RWPE1 (cell line): ENCODE results near the gene TRIM10.

Source experiments
- CTCF ChIA-PET: fragments of 350-600 bp; sonication (Branson Sonifier 250); formaldehyde crosslinking; extraction: SDS; loops from one replicate; lab custom pipeline; 2021; lab: Yijun Ruan, JAX
- POLR2A ChIA-PET: fragments of 400-600 bp; formaldehyde crosslinking; extraction: SDS; loops from one replicate; lab custom pipeline; 2020; ENCODE audit warnings: antibody characterized with exemption; ENCODE audit not compliant: low non-redundant PET; lab: Yijun Ruan, JAX
- DNase-seq: peaks from one replicate; pipeline ENCODE4 v3.0.0; 2012; ENCODE audit warnings: low spot score
- H3K27ac ChIP-seq: fragments of 450-650 bp; 2 replicates; pipeline ENCODE4 v1.5.1; 2017
- CTCF ChIP-seq: fragments of 450-650 bp; conservative IDR thresholded peaks from 2 replicates; pipeline ENCODE4 v1.5.1; 2017; ENCODE audit warnings: low read depth, mild to moderate bottlenecking

TRIM10 gene

GRCh38 chr6:30164714-30165113 is 3.7 kb upstream of the TRIM10 start:
- CTCF ChIA-PET, result interaction anchor here (0.6 kb wide), 2 partner anchors 15 to 427 kb away, joined by 4 to 5 read pairs; no protein-coding TSS in a partner anchor
- H3K27ac ChIP-seq, result no peak overlapping the region
- TF ChIP-seq CTCF, result no peak
- POLR2A ChIA-PET, result no interaction called here
- DNase-seq, result no peak

GRCh38 chr6:30163918-30164654 is 3.1 kb upstream of the TRIM10 start:
- no peak for DNase-seq
- TF ChIP-seq CTCF, result no peak
- ChIA-PET CTCF (interaction anchor here (0.6 to 1.0 kb wide), 2 partner anchors 14 to 61 kb away, joined by 4 to 5 read pairs; no protein-coding TSS in a partner anchor), POLR2A (no interaction called here)
- no peak overlapping the region for H3K27ac ChIP-seq

DNA sequence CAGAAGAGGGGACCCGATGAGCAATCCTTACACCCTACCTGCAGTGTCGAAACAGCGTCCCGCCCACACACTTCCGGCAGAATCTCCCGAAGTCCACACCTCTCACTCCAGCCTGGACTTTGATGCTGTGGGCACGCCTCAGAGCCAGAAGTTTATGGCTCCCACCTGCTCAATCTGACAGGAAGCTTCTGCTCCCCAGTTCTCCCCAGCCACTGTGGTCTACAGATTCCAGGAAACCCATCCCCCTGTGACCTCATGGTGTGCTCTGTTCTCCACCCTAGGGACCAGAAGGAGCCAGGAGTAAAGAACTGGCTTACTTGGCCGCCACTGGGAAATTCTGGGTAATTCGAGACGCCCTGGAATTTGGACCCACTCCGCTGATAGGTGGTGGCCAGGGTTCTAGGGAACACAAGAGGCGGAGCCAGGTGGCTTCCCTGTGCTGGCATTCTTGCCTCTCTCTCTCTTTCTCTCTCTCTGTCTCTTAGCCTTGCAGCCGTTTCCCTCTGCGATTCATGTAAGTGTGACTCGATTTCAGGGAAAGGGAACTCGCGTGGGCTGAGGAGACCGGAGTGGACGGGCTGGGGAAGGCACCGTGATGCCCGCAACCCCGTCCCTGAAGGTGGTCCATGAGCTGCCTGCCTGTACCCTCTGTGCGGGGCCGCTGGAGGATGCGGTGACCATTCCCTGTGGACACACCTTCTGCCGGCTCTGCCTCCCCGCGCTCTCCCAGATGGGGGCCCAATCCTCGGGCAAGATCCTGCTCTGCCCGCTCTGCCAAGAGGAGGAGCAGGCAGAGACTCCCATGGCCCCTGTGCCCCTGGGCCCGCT is 2.3 kb upstream of the TRIM10 start, which contains the start of gene TRIM15:
Gene TRIM15 (plus strand): TSS at position 457 of the 828 bp plus-strand sequence. CDS start 139 bp downstream, at position 596.
- POLR2A ChIA-PET, result no interaction called here
- no peak for TF ChIP-seq CTCF
- CTCF ChIA-PET, result interaction anchor here (0.7 to 1.0 kb wide), 2 partner anchors 32 to 60 kb away, joined by 4 read pairs; no protein-coding TSS in a partner anchor
- DNase-seq, result peak; percentile 60
- H3K27ac ChIP-seq, result no peak within 1 kb of the TSS

- no peak for DNase-seq
- ChIA-PET CTCF (interaction anchor here (0.7 kb wide), 1 partner anchor 31 kb away, joined by 4 read pairs; no protein-coding TSS in a partner anchor), POLR2A (no interaction called here)
- TF ChIP-seq CTCF, result no peak
- no peak overlapping the region for H3K27ac ChIP-seq
Observed at GRCh38 chr6:30162265-30163089, 1.5 kb upstream of the TRIM10 start.

GRCh38 chr6:30160008-30160784 is 815 bp downstream of the TRIM10 start:
- POLR2A ChIA-PET, result no interaction called here
- CTCF ChIA-PET, result no interaction called here
- no peak overlapping the region for H3K27ac ChIP-seq
- DNase-seq, result no peak
- no peak for TF ChIP-seq CTCF
